ENCODE measurements around the gene ITSN2.

ITSN2 gene

GRCh38 chr2:24269265-24269664, 91.1 kb downstream of the ITSN2 start:
- DNase-seq (ENCODE audit: low read depth) = no peak

GRCh38 chr2:24265212-24265611, 95.1 kb downstream of the ITSN2 start:
- no peak for DNase-seq (ENCODE audit: low read depth)

- DNase-seq (ENCODE audit: low read depth) = no peak
Measured at GRCh38 chr2:24262421-24262970, 97.8 kb downstream of the ITSN2 start.

- no peak for DNase-seq (ENCODE audit: low read depth)
Measured at GRCh38 chr2:24261441-24261840, 98.9 kb downstream of the ITSN2 start.

GRCh38 chr2:24259316-24259715, 101.0 kb downstream of the ITSN2 start:
- DNase-seq (ENCODE audit: low read depth) = no peak

GRCh38 chr2:24258718-24259117, 101.6 kb downstream of the ITSN2 start:
- no peak for DNase-seq (ENCODE audit: low read depth)

- no peak for DNase-seq (ENCODE audit: low read depth)
Measured at GRCh38 chr2:24253303-24253919, 106.9 kb downstream of the ITSN2 start.

GRCh38 chr2:24247592-24247991, 112.7 kb downstream of the ITSN2 start:
- no peak for DNase-seq (ENCODE audit: low read depth)

- no peak for DNase-seq (ENCODE audit: low read depth)
Measured at GRCh38 chr2:24247164-24247563, 113.2 kb downstream of the ITSN2 start.

GRCh38 chr2:24245986-24246776, 114.2 kb downstream of the ITSN2 start:
- no peak for DNase-seq (ENCODE audit: low read depth)

- DNase-seq (ENCODE audit: low read depth) = no peak
Measured at GRCh38 chr2:24241528-24241927, 118.8 kb downstream of the ITSN2 start.

GRCh38 chr2:24239553-24239952, 120.8 kb downstream of the ITSN2 start:
- no peak for DNase-seq (ENCODE audit: low read depth)

GRCh38 chr2:24238158-24238557, 122.2 kb downstream of the ITSN2 start:
- DNase-seq (ENCODE audit: low read depth) = no peak

GRCh38 chr2:24237313-24237712, 123.0 kb downstream of the ITSN2 start:
- no peak for DNase-seq (ENCODE audit: low read depth)

- DNase-seq (ENCODE audit: low read depth) = no peak
Measured at GRCh38 chr2:24233321-24233720, 127.0 kb downstream of the ITSN2 start.

GRCh38 chr2:24231461-24231881, 128.9 kb downstream of the ITSN2 start:
- DNase-seq (ENCODE audit: low read depth) = no peak

- DNase-seq (ENCODE audit: low read depth) = no peak
Measured at GRCh38 chr2:24228470-24228869, 131.9 kb downstream of the ITSN2 start.

- no peak for DNase-seq (ENCODE audit: low read depth)
Measured at GRCh38 chr2:24225499-24226242, 134.7 kb downstream of the ITSN2 start.

GRCh38 chr2:24222946-24223345, 137.4 kb downstream of the ITSN2 start:
- no peak for DNase-seq (ENCODE audit: low read depth)

GRCh38 chr2:24221343-24222050, 138.8 kb downstream of the ITSN2 start:
- DNase-seq (ENCODE audit: low read depth) = no peak

- DNase-seq (ENCODE audit: low read depth) = no peak
Measured at GRCh38 chr2:24220554-24221291, 139.6 kb downstream of the ITSN2 start.
